ENCODE data around the gene DHX40. TPM values are rescaled to one million over a fixed set of nuclear protein-coding genes. Genes with fewer than 3 reads are reported as not detected.

DHX40 gene
- total and polyA plus RNA-seq, 2 of the 8 experiments (the other 6 are each of a cell fraction or from before 2014, with no cell fraction given) = 13.5 to 28.3 TPM

DNA sequence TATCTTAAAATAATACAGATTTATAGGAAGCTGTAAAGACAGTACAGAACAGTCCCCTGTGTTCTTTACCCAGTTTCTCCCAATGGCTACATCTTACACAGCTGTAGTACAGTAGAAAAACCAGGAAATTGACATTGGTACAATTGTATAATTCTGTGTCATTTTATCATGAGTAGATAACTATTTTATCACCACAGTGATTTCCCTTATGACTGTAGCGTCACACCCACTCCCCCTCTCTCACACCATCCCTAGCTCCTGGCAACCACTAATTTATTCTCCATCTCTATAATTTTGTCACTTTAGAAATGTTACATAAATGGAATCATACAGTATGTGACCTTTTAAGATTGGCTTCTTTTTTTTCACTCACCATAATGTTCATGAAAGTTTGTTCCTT lies 85.2 kb downstream of the DHX40 start:
- Histone ChIP-seq H3K27ac (ENCODE audit: low read depth, low read length) (no peak overlapping the region), H3K56ac (replicated peaks; ENCODE audit: insufficient read length, low read depth, low read length) (no peak overlapping the region), H2BK120ac (replicated peaks; ENCODE audit: low read depth, low read length) (no peak overlapping the region), H3K14ac (ENCODE audit: insufficient read length) (no peak overlapping the region), H2AK5ac (ENCODE audit: low read depth, low read length) (no peak overlapping the region), H3K9ac (replicated peaks in 1 of 4; ENCODE audit: extremely low read depth in 1 of 4, low read depth in 3 of 4, low read length in 3 of 4) (no peak overlapping the region), H3K18ac (ENCODE audit: extremely low read depth, low read length) (no peak overlapping the region), H3K4me2 (ENCODE audit: insufficient read depth in 1 of 2, low read depth in 2 of 2, low read length in 2 of 2) (no peak overlapping the region), H4K8ac (ENCODE audit: extremely low read depth, insufficient read depth, low read length) (no peak overlapping the region), H3K36me3 (ENCODE audit: control insufficient read depth in 2 of 4, insufficient read depth in 4 of 4, low read length in 3 of 4) (peaks cover 12 to 73% (median 54%) of the 10 kb centered on the region in 4 experiments), H3K23ac (ENCODE audit: insufficient read length) (no peak overlapping the region), H2BK15ac (ENCODE audit: low read length) (no peak overlapping the region), H3K4ac (replicated peaks; ENCODE audit: insufficient read length, low read depth, low read length) (no peak overlapping the region), H3K23me2 (ENCODE audit: low read depth, low read length) (no peaks in the 10 kb centered on the region), H3K79me2 (ENCODE audit: control insufficient read depth in 1 of 2, insufficient read depth in 2 of 2, low read length in 2 of 2) (peaks cover 0 to 14% of the 10 kb centered on the region in 2 experiments; a peak in 1 of 4 replicates), H3K79me1 (ENCODE audit: low read depth, low read length) (no peaks in the 10 kb centered on the region), H3K27me3 (replicated peaks in 1 of 4; ENCODE audit: control insufficient read depth in 3 of 4, extremely low read depth in 1 of 4, insufficient read depth in 3 of 4, low read length in 3 of 4) (no peaks in the 10 kb centered on the region), H2BK12ac (ENCODE audit: low read depth, low read length) (no peak overlapping the region), H4K5ac (ENCODE audit: insufficient read length, low read depth, low read length) (no peak overlapping the region), H2BK5ac (ENCODE audit: low read depth, low read length) (no peak overlapping the region), H3K4me3 (ENCODE audit: extremely low read depth in 1 of 4, insufficient read depth in 2 of 4, low read depth in 3 of 4, low read length in 4 of 4) (no peak overlapping the region), H3K4me1 (replicated peaks in 1 of 4; ENCODE audit: control insufficient read depth in 3 of 4, insufficient read depth in 4 of 4, low read length in 3 of 4) (no peaks in the 10 kb centered on the region), H2BK20ac (ENCODE audit: low read length) (no peak overlapping the region), H4K20me1 (replicated peaks in 1 of 2; ENCODE audit: control insufficient read depth in 1 of 2, insufficient read depth in 2 of 2, low read length in 2 of 2) (peaks cover 0 to 2% of the 10 kb centered on the region in 2 experiments), H4K91ac (replicated peaks; ENCODE audit: insufficient read length, low read length) (no peak overlapping the region), H2AFZ (ENCODE audit: low read length) (no peak overlapping the region), H3K9me3 (ENCODE audit: insufficient read depth in 2 of 2, low read depth in 1 of 2, low read length in 1 of 2) (no peaks in the 10 kb centered on the region)
- ChIA-PET POLR2A (ENCODE audit: partially characterized antibody) (interaction anchor here (0.6 to 0.7 kb wide), 2 partner anchors 28 to 732 kb away, joined by 3 read pairs; no protein-coding TSS in a partner anchor), CTCF (ENCODE audit: partially characterized antibody) (no interaction called here)
- no peak for FAIRE-seq
- 95% methylated on average over 1 of the region's 1 CpG; no CpG with 5 or more reads in 1 of the 2 experiments for WGBS, 2 experiments (ENCODE audit: extremely low coverage in 1 of 2, insufficient coverage in 1 of 2, insufficient read length in 1 of 2, insufficient replicate concordance in 2 of 2, low coverage in 1 of 2, low lambda C conversion rate in 2 of 2, missing lambda C conversion rate in 1 of 2)
- no peak for DNase-seq (ENCODE audit: low read depth in 1 of 2, low spot score in 2 of 2)
- TF ChIP-seq, protein P1, sequence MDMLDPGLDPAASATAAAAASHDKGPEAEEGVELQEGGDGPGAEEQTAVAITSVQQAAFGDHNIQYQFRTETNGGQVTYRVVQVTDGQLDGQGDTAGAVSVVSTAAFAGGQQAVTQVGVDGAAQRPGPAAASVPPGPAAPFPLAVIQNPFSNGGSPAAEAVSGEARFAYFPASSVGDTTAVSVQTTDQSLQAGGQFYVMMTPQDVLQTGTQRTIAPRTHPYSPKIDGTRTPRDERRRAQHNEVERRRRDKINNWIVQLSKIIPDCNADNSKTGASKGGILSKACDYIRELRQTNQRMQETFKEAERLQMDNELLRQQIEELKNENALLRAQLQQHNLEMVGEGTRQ (IDR thresholded peaks at IDR 0.05; ENCODE audit: low read length) = no peak
- TF ChIP-seq FOSL1 (IDR thresholded peaks at IDR 0.05; ENCODE audit: insufficient read depth, low read depth, low read length) = no peak
- no peak for TF ChIP-seq SP1 (IDR thresholded peaks at IDR 0.05; ENCODE audit: low read depth, low read length)
- no peak for TF ChIP-seq CHD1 (IDR thresholded peaks at IDR 0.05; ENCODE audit: low read depth, low read length)
- TF ChIP-seq KDM1A (IDR thresholded peaks at IDR 0.05; ENCODE audit: borderline replicate concordance, low read length) = no peak
- no peak for TF ChIP-seq RBBP5 (IDR thresholded peaks at IDR 0.05; ENCODE audit: borderline replicate concordance, low read depth, low read length)
- no peak for TF ChIP-seq HDAC2 (IDR thresholded peaks at IDR 0.05; ENCODE audit: borderline replicate concordance in 1 of 2, low read depth in 2 of 2, low read length in 2 of 2)
- no peak for TF ChIP-seq TCF12 (IDR thresholded peaks at IDR 0.05; ENCODE audit: low read depth, low read length)
- TF ChIP-seq JUND (IDR thresholded peaks at IDR 0.05; ENCODE audit: low read length) = no peak
- no peak for TF ChIP-seq BRCA1 (IDR thresholded peaks at IDR 0.05; ENCODE audit: low read depth, low read length)
- no peak for TF ChIP-seq SUZ12 (IDR thresholded peaks at IDR 0.05; ENCODE audit: low read length)
- TF ChIP-seq SIX5 (IDR thresholded peaks at IDR 0.05; ENCODE audit: low read depth, low read length) = no peak
- TF ChIP-seq, protein P2, sequence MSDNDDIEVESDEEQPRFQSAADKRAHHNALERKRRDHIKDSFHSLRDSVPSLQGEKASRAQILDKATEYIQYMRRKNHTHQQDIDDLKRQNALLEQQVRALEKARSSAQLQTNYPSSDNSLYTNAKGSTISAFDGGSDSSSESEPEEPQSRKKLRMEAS (IDR thresholded peaks at IDR 0.05) = no peak
- TF ChIP-seq HDAC6 (IDR thresholded peaks at IDR 0.05; ENCODE audit: low read depth, low read length) = no peak
